Measurements from ENCODE around the gene GPM6B. TPM values are rescaled to one million over a fixed set of nuclear protein-coding genes. Genes with fewer than 3 reads are reported as not detected.

The GPM6B gene
- polyA plus RNA-seq, 1 donor from 2014 or later, result 205 TPM

DNA sequence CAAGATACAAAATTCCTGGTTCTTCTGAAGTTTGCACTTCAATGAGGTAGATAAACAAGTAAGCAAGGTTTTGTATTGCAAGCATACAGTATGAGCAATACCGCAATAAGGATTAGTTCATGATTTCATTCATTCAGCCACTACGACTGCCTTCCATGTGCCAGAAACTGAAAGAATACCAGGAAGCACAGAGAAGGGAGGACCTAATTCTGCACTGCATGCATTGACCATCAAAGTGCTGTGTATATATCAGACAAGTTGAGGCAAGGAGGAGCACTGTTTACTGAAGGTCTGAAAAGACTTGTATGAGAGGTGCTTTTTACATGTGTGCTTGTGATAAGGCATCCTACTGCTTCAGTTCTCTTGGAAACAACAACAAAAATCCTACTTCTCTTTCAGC, 40.9 kb upstream of the GPM6B start:
- Histone ChIP-seq H3K36me3 (ENCODE audit: insufficient read depth, low read length) (no peaks in the 10 kb centered on the region), H3K4me3 (ENCODE audit: low read length) (no peak overlapping the region), H2AFZ (ENCODE audit: low read depth, low read length) (no peak overlapping the region), H3K27ac (ENCODE audit: low read length) (no peak overlapping the region), H4K20me1 (ENCODE audit: insufficient read depth) (no peaks in the 10 kb centered on the region), H3K27me3 (ENCODE audit: insufficient read depth, low read depth, low read length) (no peaks in the 10 kb centered on the region), H3K79me2 (replicated peaks; ENCODE audit: insufficient read depth, low read length) (no peaks in the 10 kb centered on the region), H3F3A (ENCODE audit: insufficient read depth, low read length, poor library complexity, severe bottlenecking) (no peaks in the 10 kb centered on the region), H3K9me2 (ENCODE audit: insufficient read depth, low read length) (no peaks in the 10 kb centered on the region), H3K4me2 (ENCODE audit: low read length) (no peak overlapping the region), H3K9ac (ENCODE audit: low read length) (no peak overlapping the region), H3K9me3 (ENCODE audit: low read length) (no peaks in the 10 kb centered on the region)
- TF ChIP-seq EP300 (conservative IDR thresholded peaks at IDR 0.05; ENCODE audit: poor library complexity, severe bottlenecking) (no peak), RAD21 (conservative IDR thresholded peaks at IDR 0.05) (no peak), POLR2AphosphoS5 (IDR thresholded peaks at IDR 0.05) (no peak)

DNA sequence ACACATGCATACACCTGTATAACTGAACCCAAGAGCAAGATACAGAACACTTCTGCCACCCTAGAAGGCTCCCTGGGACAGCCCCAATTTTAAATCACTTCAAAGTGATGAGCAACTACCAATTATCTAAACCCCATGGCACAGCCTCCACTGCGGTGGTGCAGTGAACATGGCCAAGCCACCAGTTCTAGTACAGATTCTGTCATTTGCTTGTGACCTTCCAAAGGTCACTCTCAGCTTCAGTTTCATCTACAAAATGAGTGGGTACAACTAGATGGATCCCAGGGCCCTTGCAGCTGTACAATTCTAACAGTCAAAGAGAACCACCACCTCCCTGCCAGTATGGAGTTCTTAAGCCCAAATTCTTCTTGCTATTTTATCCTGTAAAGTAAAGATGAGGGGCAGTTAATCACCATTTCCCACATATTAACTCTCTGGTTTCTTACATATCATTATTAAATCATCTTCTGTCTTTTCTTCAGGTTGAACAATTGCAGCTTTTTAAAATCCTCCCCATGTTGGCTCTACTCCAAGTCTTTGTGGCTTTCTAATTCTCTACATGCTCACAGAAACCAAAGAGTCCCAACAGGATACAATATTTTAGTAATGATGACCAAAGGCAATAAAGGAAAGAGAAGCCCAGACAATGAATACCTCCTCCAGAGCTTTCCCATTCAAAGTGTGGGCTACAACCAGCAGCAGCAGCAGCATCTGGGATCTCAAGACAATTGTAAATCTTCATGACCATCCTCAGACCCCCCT, 39.0 kb upstream of the GPM6B start:
- Histone ChIP-seq H3K9me3 (ENCODE audit: low read length) (no peaks in the 10 kb centered on the region), H3K27ac (ENCODE audit: low read length) (no peak overlapping the region), H3K4me3 (ENCODE audit: low read length) (no peak overlapping the region), H3K27me3 (ENCODE audit: insufficient read depth, low read depth, low read length) (no peaks in the 10 kb centered on the region), H2AFZ (ENCODE audit: low read depth, low read length) (no peak overlapping the region), H3K4me2 (ENCODE audit: low read length) (no peak overlapping the region), H3F3A (ENCODE audit: insufficient read depth, low read length, poor library complexity, severe bottlenecking) (no peaks in the 10 kb centered on the region), H3K9me2 (ENCODE audit: insufficient read depth, low read length) (no peaks in the 10 kb centered on the region), H3K9ac (ENCODE audit: low read length) (no peak overlapping the region), H3K79me2 (replicated peaks; ENCODE audit: insufficient read depth, low read length) (no peaks in the 10 kb centered on the region), H3K36me3 (ENCODE audit: insufficient read depth, low read length) (no peaks in the 10 kb centered on the region), H4K20me1 (ENCODE audit: insufficient read depth) (no peaks in the 10 kb centered on the region)
- TF ChIP-seq SMC3 (conservative IDR thresholded peaks at IDR 0.05; ENCODE audit: poor library complexity) (no peak), TAF1 (IDR thresholded peaks at IDR 0.05; ENCODE audit: low read depth) (no peak), EZH2 (IDR thresholded peaks at IDR 0.05; ENCODE audit: borderline replicate concordance, insufficient read depth, low read length, poor library complexity, severe bottlenecking) (no peak)
- TF ChIP-seq, protein P1, sequence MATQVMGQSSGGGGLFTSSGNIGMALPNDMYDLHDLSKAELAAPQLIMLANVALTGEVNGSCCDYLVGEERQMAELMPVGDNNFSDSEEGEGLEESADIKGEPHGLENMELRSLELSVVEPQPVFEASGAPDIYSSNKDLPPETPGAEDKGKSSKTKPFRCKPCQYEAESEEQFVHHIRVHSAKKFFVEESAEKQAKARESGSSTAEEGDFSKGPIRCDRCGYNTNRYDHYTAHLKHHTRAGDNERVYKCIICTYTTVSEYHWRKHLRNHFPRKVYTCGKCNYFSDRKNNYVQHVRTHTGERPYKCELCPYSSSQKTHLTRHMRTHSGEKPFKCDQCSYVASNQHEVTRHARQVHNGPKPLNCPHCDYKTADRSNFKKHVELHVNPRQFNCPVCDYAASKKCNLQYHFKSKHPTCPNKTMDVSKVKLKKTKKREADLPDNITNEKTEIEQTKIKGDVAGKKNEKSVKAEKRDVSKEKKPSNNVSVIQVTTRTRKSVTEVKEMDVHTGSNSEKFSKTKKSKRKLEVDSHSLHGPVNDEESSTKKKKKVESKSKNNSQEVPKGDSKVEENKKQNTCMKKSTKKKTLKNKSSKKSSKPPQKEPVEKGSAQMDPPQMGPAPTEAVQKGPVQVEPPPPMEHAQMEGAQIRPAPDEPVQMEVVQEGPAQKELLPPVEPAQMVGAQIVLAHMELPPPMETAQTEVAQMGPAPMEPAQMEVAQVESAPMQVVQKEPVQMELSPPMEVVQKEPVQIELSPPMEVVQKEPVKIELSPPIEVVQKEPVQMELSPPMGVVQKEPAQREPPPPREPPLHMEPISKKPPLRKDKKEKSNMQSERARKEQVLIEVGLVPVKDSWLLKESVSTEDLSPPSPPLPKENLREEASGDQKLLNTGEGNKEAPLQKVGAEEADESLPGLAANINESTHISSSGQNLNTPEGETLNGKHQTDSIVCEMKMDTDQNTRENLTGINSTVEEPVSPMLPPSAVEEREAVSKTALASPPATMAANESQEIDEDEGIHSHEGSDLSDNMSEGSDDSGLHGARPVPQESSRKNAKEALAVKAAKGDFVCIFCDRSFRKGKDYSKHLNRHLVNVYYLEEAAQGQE (IDR thresholded peaks at IDR 0.05; ENCODE audit: borderline replicate concordance), result no peak

DNA sequence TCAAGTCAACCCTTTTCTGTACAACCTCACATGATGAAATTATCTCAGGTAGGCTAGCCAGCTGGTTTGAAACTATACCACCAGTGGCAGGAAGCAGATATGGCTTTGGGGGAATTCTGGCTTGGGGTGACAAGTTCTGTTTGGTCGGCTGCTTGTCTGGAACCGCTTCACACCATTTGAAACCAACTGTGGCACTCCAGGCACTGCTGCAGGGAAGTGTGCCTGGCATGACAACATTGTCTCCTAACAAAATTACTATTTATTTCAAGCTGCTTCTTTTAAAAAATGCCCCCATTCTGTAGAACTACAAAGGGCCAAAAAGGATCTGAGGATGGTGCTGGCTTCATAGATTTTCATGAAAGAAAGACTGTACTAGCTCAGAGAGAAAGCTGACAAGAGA, 37.1 kb upstream of the GPM6B start:
- no peaks in the 10 kb centered on the region for H3K9me3 ChIP-seq (ENCODE audit: low read length)
- H3K4me2 ChIP-seq (ENCODE audit: low read length), result no peak overlapping the region
- TF ChIP-seq TAF1 (IDR thresholded peaks at IDR 0.05; ENCODE audit: low read depth) (no peak), SMC3 (conservative IDR thresholded peaks at IDR 0.05; ENCODE audit: poor library complexity) (no peak), MXI1 (conservative IDR thresholded peaks at IDR 0.05; ENCODE audit: poor library complexity, severe bottlenecking) (no peak), EP300 (conservative IDR thresholded peaks at IDR 0.05; ENCODE audit: poor library complexity, severe bottlenecking) (no peak), RAD21 (conservative IDR thresholded peaks at IDR 0.05) (no peak), POLR2AphosphoS5 (IDR thresholded peaks at IDR 0.05) (no peak), EZH2 (IDR thresholded peaks at IDR 0.05; ENCODE audit: borderline replicate concordance, insufficient read depth, low read length, poor library complexity, severe bottlenecking) (no peak)
- TF ChIP-seq, protein P2, sequence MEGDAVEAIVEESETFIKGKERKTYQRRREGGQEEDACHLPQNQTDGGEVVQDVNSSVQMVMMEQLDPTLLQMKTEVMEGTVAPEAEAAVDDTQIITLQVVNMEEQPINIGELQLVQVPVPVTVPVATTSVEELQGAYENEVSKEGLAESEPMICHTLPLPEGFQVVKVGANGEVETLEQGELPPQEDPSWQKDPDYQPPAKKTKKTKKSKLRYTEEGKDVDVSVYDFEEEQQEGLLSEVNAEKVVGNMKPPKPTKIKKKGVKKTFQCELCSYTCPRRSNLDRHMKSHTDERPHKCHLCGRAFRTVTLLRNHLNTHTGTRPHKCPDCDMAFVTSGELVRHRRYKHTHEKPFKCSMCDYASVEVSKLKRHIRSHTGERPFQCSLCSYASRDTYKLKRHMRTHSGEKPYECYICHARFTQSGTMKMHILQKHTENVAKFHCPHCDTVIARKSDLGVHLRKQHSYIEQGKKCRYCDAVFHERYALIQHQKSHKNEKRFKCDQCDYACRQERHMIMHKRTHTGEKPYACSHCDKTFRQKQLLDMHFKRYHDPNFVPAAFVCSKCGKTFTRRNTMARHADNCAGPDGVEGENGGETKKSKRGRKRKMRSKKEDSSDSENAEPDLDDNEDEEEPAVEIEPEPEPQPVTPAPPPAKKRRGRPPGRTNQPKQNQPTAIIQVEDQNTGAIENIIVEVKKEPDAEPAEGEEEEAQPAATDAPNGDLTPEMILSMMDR (IDR thresholded peaks at IDR 0.05; ENCODE audit: poor library complexity, severe bottlenecking), result no peak
- TF ChIP-seq, protein P1 (IDR thresholded peaks at IDR 0.05; ENCODE audit: borderline replicate concordance), result no peak
- no peak overlapping the region for H2AFZ ChIP-seq (ENCODE audit: low read depth, low read length)
- no peaks in the 10 kb centered on the region for H3K79me2 ChIP-seq (replicated peaks; ENCODE audit: insufficient read depth, low read length)
- no peaks in the 10 kb centered on the region for H3K36me3 ChIP-seq (ENCODE audit: insufficient read depth, low read length)
- no peak overlapping the region for H3K9ac ChIP-seq (ENCODE audit: low read length)
- H3F3A ChIP-seq (ENCODE audit: insufficient read depth, low read length, poor library complexity, severe bottlenecking), result no peaks in the 10 kb centered on the region
- H3K27me3 ChIP-seq (ENCODE audit: insufficient read depth, low read depth, low read length), result no peaks in the 10 kb centered on the region
- H3K9me2 ChIP-seq (ENCODE audit: insufficient read depth, low read length), result no peaks in the 10 kb centered on the region
- H3K4me3 ChIP-seq (ENCODE audit: low read length), result no peak overlapping the region
- H4K20me1 ChIP-seq (ENCODE audit: insufficient read depth), result no peaks in the 10 kb centered on the region
- H3K27ac ChIP-seq (ENCODE audit: low read length), result no peak overlapping the region
